Activated CD4-positive, CD25-positive, alpha-beta regulatory T cell (primary cell): ENCODE data around the gene FRAT1.
A peak's percentile ranks its signal among the peaks of the same experiment; 100 is the strongest.

ENCODE experiments used
- DNase-seq, 4 experiments: peaks; one replicate each; lab custom pipeline; 2025; lab: John Stamatoyannopoulos, UW

The FRAT1 gene

DNA sequence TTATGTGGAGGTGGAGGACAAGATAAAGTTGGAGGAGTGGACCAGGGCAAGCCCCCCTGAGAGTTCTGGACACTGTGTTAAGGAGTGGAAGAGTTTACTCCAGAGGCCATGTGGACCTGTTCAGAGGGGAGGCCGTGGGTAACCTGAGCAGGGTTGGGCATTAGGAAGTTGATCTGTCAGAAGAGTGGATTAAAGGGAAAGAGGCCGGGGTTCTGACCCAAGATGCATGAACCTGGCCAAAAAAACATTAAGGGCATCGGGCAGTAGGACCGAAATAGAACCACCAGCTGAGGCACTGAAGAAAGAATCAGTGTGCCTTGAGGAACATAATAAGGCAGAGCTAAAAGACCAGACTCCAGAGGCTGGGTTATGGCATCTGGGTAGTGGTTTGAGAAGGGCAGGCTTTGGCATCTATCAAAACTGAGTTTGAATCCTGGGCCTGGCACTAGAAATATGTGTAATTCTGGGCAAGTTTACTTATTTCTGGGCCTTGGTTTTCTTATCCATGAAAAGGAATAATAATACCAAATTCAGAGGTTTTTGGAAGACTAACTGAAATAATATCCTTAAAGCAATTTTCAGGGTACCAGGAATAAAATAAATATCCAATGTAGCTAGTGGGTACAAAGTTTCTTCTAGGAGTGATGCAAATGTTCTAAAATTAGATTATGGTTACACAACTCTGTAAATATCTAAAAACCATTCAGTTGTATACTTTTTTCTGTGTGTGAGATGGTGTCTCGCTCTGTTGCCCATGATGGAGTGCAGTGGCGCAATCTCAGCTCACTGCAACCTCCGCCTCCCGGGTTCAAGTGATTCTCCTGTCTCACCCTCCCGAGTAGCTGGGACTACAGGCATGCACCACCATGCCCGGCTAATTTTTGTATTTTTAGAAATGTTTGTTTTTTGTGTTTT lies 10.9 kb upstream of the FRAT1 start:
- DNase-seq = no peak

DNA sequence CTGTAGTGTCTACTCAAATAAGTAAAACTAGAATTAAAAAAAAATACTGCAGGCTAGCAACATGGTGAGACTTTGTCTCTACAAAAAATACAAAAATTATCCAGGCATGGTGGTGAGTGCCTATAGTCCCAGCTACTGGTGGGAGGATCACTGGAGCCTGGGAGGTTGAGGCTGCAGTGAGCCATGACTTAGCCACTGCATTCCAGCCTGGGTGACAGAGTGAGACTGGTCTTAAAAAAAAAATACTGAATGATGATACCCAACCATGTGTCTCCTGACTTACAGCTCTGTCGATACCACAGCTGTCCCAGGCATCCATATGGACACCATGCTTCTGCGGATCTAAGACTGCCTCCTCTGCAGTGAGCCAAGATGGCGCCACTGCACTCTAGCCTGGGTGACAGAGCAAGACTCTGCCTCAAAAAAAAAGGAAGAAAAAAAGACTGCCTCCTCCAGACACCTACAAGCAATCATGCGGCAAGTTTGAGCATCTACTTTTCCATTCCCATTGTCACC lies 7.9 kb upstream of the FRAT1 start:
- DNase-seq = no peak

DNA sequence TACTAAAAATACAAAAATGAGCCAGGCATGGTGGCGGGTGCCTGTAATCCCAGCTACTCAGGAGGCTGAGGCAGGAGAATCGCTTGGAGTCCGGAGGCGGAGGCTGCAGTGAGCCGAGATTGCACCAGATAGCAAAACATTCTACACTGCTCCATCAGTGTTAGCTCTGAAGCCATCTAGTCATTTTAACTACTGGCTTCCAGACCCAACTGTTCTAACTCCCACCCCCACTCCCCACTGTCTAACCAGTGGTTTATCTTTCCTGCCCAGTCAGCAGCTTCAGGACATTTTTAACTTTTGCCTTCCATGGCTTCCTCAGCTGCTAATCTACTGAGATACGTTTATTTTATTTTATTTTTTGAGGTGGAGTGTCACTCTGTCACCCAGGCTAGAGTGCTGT lies 6.2 kb upstream of the FRAT1 start:
- DNase-seq = no peak

DNA sequence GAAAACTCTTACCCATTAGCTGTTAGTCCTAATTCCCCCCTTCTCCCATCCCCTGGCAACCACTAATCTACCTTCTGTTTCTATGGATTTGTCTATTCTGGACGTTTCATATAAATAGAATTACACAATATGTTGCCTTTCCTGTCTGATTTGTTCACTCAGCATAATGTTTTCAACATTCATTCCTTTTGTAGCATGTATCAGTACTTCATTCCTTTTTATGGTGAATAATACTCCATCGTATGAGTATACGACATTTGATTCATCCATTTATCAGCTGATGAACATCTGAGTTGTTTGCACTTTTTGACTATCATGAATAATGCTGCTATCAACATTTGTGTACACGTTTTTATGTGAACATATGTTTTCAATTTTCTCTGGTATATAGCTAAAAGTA lies 4.4 kb upstream of the FRAT1 start:
- DNase-seq = no peak

DNA sequence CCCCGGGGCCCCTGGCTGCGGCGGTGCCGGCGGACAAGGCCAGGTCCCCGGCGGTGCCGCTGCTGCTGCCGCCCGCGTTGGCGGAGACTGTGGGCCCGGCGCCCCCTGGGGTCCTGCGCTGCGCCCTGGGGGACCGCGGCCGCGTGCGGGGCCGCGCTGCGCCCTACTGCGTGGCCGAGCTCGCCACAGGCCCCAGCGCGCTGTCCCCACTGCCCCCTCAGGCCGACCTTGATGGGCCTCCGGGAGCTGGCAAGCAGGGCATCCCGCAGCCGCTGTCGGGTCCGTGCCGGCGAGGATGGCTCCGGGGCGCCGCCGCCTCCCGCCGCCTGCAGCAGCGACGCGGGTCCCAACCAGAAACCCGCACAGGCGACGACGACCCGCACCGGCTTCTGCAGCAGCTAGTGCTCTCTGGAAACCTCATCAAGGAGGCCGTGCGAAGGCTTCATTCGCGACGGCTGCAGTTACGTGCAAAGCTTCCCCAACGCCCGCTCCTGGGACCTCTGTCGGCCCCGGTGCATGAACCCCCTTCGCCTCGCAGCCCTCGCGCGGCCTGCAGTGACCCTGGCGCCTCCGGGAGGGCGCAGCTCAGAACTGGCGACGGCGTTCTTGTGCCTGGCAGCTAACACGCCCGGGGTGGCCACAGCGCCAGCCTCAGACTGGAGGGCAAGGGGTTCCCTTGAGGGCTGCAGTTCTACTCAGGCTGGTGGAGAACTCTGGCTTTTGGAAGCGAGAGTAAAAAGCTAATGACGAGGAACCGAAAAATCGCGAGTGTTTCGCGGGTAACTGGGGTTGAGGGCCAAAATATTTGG lies 804 bp downstream of the FRAT1 start:
- peak; percentile 14 to 51 (median 42) for DNase-seq

DNA sequence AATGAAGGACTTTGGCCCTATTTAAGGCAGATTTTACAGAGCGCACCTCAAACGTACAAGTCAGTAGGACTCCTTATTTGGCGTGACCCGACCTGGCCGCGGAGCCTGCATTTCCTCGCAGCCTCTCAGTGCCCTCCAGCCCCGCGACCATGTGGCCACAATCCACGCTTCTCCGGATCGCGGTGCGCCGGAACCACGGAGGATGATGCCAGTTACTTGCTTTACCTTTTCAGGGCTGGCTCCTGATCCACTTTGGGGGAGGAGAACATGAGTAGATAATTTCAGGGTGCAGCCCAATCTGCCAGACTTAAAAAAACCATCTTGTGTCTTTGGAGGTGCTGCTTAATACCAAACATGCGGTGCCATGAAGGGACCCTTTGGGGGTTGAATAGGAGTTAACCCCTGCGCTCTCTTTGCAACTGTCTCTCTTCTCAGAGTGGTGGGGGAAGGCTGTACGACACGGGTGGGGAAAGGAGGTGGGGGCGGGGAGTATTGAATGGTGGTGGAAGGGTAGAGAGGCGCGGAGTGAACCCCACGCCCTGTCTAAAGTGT lies 1.5 kb downstream of the FRAT1 start:
- DNase-seq = no peak

GRCh38 chr10:97321032-97321803 lies 2.1 kb downstream of the FRAT1 start:
- no peak for DNase-seq

DNA sequence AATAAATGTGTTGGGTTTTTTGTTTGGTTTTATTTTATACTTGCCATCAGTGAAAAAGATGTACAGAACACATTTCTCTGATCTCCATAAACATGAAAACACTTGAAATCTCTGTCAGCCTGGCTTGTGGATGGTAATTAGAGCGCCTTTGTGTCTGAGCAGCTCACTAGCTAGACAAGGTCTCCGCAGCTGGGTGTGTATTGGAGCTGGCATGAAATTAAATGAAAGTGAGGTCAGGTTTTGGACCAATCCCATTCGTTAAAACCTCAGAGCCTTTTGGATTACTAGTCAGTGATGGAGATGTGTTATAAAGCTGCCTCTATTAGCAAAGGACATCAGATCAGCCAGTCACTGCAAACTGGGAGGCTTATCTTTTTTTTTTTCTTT lies 2.7 kb downstream of the FRAT1 start:
- DNase-seq = no peak

DNA sequence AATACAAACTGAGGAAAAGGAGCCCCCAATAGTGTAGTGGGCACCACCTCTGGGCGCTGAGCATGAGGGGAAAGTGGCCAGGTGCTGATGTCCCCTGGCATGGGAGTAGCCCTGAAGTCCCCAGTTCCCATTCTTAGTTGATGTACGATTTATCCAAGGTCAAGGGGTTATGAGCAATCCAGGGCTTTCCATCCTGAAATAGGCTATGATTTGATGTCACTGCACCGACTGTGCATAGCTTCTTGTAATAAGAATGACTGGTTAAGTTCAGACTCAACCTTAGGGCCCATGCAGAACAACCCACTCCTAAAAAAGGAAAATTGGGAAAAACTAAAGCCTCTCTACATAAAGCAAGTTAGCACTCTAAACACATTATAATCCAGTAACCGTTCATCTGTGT lies 4.4 kb downstream of the FRAT1 start:
- DNase-seq = no peak

DNA sequence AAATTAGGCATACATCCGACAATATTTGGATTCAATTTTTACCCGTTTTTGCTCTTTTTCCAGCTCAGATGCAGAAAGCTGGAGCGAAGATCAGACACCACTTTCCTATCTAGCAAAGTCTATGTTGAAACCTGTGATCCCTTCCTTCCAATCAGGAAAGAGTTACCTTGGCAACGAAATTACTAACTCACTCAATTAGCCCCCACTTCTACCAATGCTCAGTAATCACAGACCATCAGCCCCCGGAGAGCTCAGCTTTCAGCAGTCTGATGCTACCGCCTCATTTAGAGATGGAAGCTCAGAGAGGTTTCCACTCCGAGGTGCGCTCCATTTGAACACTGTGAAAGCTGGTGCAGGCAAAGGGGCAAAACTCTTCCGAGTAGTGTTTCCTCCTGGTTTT lies 6.7 kb downstream of the FRAT1 start:
- DNase-seq = no peak

GRCh38 chr10:97327348-97328294 lies 8.6 kb downstream of the FRAT1 start:
- DNase-seq = no peak

DNA sequence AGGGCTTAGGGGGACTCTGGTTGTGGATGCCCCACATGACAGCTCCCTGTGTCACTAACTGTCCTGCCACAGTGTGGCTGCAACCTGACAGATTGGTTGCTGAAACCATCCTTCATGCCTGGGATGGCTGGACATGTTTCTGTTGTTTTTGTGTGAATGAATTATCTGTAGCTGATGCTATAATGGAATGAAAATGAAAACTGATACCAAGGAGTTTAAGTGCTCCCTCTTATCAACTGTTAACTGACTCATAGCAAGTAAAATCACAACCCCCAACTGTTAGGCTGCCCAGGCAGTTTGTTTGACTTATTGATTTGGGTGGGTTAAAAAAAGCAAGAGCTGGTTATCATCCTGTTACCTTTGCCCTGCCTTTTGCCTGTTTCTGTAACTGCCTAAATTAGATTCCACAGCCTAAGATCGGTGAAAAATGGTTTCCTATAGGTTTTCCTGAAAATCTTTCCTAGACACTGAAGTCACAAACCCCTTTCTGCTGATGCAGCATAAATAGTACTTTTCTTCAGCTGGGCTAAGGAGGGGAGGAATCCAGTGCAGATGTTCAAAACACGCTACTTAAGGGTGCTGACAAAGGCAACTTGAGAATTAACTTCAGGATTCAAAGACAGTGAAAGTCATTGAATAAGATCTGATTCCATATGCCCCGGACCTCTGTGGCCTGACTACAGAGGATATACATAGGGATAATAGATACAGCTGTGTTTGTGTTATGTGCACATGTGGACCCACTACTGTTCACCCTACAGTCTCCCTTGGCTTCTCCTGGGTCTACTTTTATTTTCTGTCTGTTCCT lies 9.8 kb downstream of the FRAT1 start:
- no peak for DNase-seq

GRCh38 chr10:97329766-97330165 lies 10.7 kb downstream of the FRAT1 start:
- DNase-seq = no peak

- no peak for DNase-seq
Observed at GRCh38 chr10:97331153-97331703, 12.2 kb downstream of the FRAT1 start.

DNA sequence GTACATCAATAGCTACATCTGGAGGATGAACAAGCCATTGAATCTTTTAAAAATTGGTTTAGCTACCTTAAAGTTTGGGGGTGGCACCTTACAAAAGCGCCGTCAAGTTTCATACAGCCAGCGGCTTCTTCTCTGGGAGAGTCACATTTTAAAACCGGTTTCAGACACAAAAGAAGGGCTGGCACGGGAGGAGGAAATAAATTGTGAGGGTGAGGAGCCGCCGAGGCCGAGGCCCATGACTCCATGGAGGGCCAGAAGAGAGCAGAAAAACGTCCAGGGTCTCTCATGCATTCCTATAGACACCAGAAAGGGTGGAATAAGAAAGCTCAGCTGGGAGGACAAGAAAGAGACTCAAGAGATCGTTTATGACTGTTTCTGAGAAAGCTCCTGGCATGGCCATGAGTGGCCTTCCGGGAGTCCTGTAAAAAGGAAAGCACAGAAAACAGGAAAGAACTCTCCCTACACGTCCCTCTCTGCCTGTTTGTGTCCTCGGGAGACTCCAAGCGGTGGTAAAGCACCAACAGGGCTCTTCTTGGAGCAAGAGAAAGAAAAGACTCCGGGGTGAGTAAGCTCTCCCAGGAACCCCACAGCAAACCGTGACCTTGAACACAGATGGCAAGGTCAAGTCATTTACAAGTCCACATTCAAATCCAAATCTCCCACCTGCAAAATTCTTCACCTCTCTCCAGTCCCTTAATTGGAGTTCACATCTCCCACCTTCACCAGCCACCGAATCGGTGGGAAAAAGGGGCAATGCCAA lies 13.7 kb downstream of the FRAT1 start:
- DNase-seq = no peak

DNA sequence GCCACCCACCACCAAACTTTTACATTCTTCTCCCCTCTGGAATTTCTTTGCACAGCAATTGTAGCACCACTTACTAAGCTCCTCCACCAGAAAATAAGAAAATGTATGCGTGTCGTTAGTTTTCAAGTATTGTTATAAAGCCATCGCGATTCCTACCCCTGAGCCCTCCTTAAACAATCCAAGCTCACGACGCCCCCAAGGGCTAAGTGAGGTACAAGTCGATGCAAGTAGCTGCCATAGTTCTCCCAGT lies 14.2 kb downstream of the FRAT1 start:
- DNase-seq = no peak

DNA sequence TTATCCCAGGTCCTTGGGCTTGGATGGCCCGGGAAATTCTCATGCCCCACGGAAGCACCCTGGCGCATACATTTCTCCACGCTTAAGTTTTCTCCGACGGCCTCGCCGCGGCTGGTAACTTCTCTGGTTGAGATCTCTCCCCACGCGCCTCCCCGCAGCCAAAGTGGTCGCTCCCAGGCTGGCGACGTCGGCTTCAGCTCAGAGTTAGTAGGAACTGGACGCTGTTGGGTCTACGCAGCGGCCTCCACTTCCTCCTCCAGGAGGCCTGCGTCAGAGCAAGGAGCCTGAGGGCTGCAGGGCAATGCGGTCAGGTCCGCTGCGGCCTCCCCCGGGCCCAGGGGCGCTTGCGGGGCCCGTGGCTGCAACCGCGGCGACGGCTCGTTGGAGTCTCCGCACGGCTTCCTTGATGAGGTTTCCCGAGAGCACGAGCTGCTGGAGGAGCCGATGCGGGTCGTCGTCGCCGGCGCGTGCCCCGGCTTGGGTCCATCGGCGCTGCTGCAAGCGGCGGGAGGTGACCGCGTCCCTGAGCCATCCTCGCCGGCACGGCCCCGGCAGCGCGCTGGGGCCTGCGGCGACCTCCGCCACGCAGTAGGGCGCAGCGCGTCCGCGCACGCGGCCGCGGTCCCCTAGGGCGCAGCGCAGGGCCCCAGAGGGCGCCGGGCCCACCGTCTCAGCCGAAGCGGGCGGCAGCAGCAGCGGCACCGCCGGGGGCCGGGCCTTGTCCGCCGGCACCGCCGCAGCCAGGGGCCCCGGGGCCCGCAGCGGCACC lies 14.7 kb downstream of the FRAT1 start:
- DNase-seq = no peak
